CD4-positive, alpha-beta T cell treated with Interleukin-1 beta for 1 hour (primary cell): ENCODE measurements around the gene RAB40B.

Experiments used
- DNase-seq, 2 donors: peaks; one replicate each; pipeline ENCODE4 v3.0.0-alpha.2; 2020 to 2022

The RAB40B gene

DNA sequence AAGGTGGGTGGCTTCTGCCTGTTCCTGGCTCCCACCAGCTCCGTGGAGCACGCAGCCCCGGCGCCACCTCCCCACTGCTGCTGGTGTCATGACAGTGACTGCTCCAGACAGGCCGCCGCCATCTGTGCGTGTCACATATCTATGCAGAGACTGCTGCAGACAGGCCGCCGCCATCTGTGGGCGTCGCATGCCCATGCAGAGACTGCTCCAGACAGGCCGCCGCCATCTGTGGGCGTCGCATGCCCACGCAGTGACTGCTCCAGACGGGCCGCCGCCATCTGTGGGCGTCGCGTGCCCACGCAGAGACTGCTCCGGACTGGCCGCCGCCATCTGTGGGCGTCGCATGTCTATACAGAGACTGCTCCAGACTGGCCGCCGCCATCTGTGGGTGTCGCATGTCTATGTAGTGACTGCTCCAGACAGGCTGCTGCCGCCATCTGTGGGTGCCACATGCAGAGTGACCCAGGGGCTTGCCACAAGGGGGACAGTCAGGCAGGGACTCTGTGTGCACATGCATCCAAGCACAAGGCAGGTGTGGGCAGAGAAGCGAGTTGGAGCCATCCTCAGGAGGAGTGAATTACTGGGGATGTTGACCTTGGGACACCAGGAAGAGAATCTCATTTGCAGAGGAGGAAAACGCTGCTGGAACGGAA, 14.7 kb upstream of the RAB40B start:
- DNase-seq = no peak

DNA sequence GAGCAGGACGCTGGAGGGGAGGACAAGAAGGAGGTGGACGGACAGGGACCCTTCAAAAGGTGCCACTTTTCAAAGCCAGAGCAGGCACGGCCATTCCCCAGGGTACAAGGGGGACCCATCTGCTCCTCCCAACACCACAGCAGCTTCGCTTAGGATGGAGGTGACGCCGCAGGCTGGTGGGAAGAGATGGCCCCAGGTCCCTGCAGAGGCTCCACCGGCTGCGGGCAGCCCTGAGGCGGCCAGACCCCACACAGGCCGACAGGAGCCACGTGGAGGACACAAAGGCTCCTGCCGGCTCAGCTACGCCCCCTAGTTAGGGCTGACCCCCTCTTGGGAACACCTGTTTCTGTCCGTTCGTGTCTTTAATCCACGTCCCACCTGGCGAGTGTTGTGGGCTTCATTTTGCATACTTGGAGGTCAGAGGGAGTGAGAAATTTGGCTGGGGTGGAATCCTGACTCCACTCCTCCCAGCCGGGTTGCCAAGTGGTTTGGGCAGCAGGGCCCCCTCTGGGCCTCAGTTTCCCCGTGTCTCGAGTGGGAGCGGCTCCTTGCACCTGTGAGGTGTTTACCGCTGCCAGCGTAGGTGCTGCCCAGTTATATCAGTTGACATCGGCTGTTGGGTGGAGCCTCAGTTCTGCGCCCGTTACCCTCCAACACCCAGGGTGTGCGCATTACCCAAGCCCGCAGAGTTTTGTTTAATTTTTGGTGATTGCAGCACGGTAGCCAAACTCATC, 12.2 kb upstream of the RAB40B start:
- no peak for DNase-seq

- no peak for DNase-seq
These were observed 11.4 kb upstream of the RAB40B start for GRCh38 chr17:82709676-82710498.

- DNase-seq = no peak
These were observed 10.7 kb upstream of the RAB40B start for GRCh38 chr17:82709024-82709675.

- no peak for DNase-seq
These were observed 7.3 kb upstream of the RAB40B start for GRCh38 chr17:82705756-82706155.

DNA sequence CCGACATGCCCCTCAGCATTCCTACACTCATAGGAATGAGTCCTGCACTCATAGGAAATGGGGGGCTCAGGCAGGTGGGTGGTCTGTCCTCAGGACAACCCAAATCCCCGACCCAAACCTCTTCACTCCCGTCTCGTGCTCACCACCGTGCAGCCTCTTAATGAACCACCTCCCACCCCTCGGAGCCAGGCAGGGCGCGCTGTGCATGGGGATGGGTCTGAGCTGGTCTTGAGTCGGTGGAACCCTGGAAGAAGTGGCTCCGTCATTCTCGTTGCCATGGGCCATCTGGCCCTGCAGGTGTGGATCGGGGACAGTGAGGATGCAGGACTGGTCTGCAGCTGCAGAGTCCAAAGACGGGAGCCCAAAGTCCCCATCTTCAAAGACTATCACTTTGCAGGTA, 6.4 kb upstream of the RAB40B start:
- DNase-seq = no peak

GRCh38 chr17:82703935-82704865, 5.7 kb upstream of the RAB40B start:
- no peak for DNase-seq

GRCh38 chr17:82703036-82703745, 4.7 kb upstream of the RAB40B start:
- no peak for DNase-seq

- no peak for DNase-seq
These were observed 3.9 kb upstream of the RAB40B start for GRCh38 chr17:82702231-82702927.

GRCh38 chr17:82699551-82699950, 1.1 kb upstream of the RAB40B start:
- DNase-seq = no peak

DNA sequence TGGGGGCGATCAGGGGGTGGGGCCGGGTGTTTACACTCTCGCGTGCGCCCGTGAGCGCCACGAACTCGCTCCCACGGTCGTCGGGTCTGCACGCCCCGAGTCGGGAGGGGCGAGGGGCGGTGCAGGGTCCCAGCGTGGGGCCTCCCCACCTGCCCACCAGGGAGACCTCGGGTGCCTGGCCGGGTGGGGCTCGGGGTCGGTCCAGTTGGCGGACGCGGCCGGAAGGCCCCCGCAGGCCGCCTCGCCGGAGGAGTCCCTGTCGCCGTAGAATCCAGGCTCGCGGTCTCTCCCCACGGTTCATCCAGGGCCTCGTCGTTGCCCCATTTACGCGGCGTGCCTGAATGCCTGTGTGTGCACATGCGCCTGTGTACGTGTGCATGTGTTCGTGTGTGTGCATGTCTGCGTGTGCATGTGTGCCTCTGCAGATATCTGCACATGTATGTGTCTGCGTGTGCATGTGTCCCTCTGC, 510 bp upstream of the RAB40B start:
- DNase-seq = no peak

DNA sequence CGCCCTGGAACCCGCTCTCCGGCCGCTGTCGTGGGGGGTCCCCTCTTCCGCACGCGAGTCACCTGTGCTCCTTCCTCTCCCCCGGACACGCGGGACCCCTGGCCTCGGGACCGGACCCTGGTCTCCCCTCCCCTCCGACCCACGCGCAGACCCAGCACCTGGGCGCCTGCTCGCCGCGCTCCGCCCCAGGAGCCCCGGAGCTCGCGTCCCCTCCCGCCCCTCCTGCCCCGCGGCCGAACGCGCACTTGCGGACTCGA, 762 bp downstream of the RAB40B start:
- DNase-seq = no peak

DNA sequence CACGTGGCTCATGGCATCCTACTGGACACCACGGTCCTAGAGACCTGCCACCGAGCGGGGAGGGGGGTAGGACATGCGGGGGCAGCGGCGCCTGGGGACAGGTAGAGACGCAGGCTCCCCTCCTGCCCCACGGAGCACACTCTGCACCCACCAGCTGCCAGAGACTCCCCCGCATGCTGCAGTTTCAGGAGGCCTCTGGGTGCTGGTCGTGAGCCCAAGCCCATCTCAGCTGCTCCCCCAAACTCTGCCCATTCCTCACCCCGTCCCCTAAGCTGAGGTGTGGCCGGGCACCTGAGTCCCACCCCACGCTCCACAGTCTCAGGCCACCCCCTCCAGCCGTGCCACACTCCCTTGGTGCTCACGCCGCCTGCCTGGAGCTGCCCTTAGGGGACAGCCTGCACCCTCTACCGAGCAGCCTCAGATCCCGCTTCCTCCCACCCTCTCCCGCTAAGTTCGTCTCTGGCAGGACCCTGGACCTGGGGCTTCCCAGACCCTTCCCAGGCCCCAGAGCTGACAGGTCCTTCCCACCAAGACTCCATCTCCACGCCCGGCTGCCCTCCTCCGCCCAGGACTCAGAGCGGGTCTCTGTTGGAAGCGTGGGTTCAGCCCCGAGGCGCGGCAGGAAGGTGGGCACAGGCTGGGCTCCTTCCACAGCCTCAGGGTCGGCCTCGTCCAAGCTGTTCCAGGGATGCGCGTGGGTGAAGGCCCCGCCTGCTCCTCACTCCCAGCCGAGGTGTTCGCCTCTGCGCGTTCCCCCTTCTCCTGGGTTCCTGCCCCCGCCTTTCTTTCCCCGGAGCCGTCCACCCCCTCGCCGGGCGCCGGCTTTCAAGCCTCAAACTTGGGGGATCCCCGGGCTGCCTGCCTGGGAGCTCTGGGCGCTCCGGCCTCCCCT, 1.3 kb downstream of the RAB40B start:
- no peak for DNase-seq

DNA sequence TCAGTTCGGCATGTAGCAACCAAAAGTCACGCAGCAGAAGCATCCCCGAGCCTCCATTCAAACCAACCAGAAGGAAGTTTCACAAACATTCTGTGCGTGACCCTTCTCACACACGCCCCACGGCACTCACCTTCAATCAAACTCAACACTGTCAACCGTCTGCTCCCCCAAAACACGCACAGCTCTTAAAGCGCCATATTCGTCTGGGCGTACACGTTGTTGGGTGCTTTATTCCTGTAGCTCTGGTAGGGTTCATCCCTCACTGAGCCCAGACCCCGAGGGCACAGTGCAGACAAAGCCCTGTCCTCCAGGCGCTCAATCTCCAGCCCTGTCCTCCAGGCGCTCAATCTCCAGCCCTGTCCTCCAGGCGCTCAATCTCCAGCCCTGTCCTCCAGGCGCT, 2.2 kb downstream of the RAB40B start:
- DNase-seq = no peak

GRCh38 chr17:82694647-82695046, 3.9 kb downstream of the RAB40B start:
- no peak for DNase-seq

GRCh38 chr17:82693168-82693867, 5.2 kb downstream of the RAB40B start:
- DNase-seq = no peak

DNA sequence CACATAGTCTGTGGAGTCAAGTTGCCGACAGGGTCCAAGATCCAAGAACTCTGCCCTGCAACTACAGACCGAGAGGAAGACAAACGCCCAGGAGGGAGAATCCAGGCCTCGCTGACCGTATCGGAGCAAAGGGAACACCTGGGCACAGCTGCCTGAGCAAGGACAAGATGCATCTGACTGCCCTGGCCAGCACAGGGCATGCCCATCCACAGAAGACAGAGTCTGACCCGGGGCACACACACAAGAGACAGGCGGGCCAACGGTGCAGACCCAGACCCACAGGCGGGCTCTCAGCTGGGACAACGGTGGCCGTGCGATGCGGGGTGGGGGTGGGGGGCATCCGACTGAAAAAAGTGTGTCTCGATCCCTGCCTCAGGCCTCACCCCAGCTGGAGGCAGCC, 6.2 kb downstream of the RAB40B start:
- no peak for DNase-seq

DNA sequence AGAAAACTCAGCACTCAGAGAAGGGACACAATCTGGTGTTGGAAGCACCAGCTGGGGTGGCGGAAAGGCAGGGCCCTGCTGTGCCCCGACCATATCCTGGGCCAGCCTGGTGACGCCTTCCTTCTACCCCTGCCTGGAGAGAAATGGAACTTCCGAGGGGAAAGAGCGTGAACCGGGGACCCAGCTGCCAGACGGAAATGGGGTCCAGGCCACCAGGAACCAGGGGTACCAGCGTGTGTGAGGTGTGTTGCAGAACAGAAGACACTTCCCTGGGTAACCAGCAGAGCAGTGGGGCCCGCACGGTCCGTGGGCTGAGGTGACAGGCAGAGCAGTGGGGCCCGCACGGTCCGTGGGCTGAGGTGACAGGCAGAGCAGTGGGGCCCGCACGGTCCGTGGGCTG, 6.8 kb downstream of the RAB40B start:
- DNase-seq = no peak

GRCh38 chr17:82690786-82691489, 7.6 kb downstream of the RAB40B start:
- no peak for DNase-seq
